MV-4-11 (cell line): ENCODE measurements around the gene PLN.

ENCODE experiments used
- DNase-seq: peaks from one replicate; lab custom pipeline; 2025; lab: John Stamatoyannopoulos, UW

The PLN gene

GRCh38 chr6:118579786-118580185, 31.7 kb downstream of the PLN start:
- no peak for DNase-seq

- peak; percentile 58 for DNase-seq
Measured at GRCh38 chr6:118580585-118581419, 32.7 kb downstream of the PLN start.

DNA sequence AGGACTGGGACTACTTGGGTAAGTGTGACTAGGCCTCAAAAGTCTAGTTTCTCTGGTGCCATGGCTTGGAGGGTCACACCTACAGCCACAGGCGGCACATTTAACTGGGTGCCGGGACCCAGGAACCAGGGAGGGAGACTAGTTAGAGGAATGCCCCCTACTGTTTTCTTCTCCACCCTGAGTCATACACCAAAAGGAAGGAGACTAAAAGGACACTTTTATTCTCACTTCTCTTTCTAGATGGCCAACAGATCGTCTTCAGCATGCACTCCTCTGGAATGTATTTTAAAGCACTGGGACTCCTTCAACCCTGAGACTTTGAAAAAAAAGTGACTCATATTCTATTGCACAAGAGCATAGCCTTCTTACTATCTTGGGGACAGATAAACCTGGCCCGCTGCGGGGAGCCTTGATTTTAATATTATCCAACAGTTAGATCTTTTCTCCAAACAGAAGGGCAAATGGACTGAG, 33.4 kb downstream of the PLN start:
- peak; percentile 98 for DNase-seq

DNA sequence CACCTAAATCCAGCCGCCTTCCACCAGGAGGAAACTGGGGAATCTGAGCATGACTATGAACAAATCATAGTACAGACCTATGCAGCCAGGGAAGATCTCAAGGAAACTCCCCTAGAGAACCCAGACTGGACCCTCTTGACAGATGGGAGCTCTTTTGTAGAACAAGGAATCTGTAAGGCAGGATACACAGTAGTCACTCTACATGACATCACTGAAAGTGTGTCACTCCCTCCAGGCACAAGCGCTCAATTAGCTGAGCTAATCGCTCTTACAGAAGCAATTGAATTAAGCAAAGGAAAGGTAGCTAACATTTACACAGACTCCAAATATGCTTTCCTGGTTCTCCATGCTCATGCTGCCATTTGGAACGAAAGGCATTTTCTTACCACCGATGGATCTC, 36.8 kb downstream of the PLN start:
- no peak for DNase-seq

DNA sequence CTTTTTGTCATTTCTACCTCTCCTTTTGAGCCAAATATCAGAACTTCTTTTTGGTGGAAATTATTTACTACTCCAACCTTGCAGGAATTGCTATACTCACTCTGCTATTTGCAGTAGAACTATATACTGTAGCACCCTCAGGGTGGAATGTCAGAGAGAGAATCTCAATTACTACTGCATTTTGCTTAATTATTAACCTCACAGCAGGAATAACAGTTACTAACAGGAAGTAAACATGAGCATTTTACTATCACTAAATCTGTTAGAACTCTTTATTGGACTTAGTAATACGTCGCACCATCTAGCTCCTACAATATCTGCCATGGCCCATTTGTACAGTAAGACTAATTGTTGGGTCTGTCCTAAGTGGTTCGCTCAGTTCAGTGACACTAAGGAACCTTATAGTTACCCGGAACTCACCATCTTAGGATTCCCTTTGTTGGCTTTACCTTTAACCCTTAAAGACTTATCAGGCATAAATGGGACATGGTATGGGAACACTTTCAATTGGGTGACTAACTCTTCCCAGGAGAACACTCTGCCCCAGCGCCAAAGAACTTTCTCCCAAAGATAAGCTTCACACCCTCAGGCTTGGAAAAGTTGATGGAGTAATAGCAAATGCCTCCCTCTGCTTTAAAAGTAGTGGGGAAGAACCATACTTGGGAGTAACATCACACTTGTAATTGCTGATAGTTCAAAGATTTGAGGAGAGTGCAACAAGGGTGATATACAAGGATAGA, 38.8 kb downstream of the PLN start:
- no peak for DNase-seq

DNA sequence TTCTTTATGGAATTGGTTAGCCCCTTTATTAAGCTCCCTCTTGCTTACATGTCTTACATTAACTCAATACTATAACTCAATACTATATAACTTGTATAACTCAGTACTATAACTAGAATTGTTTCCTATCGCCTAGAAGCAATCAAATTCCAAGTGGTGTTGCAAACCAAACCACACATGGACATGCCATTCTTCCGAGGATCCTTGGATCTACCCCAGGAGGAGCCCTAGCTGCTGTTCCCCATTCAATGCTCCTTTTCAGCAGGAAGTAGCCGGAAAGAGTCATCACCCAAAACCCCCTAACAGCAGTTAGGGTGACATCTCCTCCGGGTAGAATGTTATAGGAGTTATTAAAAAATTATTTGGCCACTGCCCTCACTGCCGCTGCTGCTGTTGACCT, 40.5 kb downstream of the PLN start:
- no peak for DNase-seq

GRCh38 chr6:118589186-118589585, 41.1 kb downstream of the PLN start:
- DNase-seq, result no peak

DNA sequence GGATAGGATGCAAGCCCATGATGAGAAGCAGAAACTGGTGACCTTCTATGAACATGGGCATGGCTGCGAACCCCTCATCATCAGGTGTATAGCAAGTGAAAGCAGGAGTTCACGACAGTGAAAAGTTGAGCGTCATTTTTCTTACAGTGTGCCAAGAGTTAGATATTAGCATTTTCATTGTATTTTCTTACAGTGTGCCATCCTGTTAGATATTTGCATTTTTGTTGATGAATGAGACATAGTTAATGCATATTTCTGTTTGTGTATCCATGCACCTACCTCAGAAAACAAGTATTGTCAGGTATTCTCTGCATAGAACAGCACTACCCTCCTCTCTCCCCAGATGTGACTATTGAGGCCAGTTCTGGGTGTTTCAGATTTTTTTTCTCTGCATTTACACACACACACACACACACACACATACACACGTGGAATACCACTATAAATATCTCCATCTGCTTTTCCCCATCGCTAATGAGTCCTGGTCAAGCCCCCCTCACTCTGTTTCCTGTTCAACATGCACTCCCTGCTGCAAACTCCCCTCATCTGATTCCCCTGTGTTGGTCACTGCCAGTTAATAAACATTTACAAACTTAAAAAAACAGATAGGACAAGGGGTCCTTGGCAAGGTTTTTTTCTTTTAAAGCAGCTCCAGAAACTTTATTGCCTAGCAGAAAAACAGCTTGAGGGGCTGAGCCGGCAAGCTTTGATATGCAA, 41.7 kb downstream of the PLN start:
- no peak for DNase-seq

DNA sequence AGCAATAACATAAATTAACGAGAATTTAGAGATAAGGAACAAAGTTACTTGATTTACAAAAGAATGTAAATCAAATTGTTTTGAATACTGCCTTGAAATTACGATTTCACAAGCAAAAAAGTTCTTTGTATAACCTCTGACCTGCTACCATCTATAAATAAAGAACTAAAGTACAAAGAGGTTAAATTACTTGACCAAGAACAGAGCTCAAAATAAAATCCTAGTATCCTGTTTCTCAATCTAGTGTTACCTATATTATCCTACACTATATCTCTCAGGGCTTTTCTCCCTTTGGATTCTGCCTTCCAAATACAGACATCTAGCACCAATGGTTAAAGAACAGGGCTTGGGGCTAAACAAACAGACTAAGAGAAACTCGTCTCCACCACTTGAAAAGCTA, 43.8 kb downstream of the PLN start:
- no peak for DNase-seq

GRCh38 chr6:118594877-118595276, 46.8 kb downstream of the PLN start:
- DNase-seq, result peak; percentile 61

GRCh38 chr6:118596774-118597320, 48.8 kb downstream of the PLN start:
- no peak for DNase-seq

GRCh38 chr6:118597636-118598035, 49.5 kb downstream of the PLN start:
- no peak for DNase-seq

GRCh38 chr6:118598324-118598723, 50.2 kb downstream of the PLN start:
- no peak for DNase-seq

GRCh38 chr6:118602300-118602699, 54.2 kb downstream of the PLN start:
- no peak for DNase-seq

- no peak for DNase-seq
Measured at GRCh38 chr6:118603372-118603771, 55.3 kb downstream of the PLN start.

DNA sequence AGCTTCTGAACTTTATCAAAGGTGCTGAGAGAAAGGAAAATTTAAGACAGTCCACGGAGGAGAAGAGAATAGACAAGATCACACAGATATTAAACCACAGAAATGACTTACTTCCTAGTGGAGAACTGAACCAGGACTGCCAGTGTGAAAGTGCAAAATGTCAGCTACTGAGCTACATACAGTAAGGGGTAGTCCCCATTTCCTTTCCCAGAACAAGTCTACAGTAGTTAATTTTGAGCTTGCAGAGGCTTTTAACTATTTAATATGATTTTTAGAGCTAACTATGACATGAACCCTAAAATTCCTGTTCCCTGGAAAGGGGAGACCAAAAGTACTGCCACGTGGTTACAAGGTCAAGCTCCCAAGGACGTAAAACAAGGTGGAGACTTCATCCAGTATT, 58.2 kb downstream of the PLN start:
- no peak for DNase-seq

GRCh38 chr6:118606858-118607257, 58.8 kb downstream of the PLN start:
- no peak for DNase-seq
